Gastroesophageal sphincter (tissue), 2 donors: ENCODE data around the gene PCSK2.

Experiments
- EP300 ChIP-seq: sonication (generic); formaldehyde crosslinking; IDR thresholded peaks from one replicate; pipeline ENCODE4 v1.6.1; 2017; ENCODE audit warnings: antibody characterized with exemption, mild to moderate bottlenecking
- POLR2A ChIP-seq, 2 donors: fragments of 450-650 bp; IDR thresholded peaks; one replicate each; pipeline ENCODE4 v1.6.1; 2017; ENCODE audit warnings: antibody characterized with exemption in 2 of 2, mild to moderate bottlenecking in 2 of 2, moderate library complexity in 1 of 2
- POLR2AphosphoS5 ChIP-seq: sonication (generic); formaldehyde crosslinking; IDR thresholded peaks from one replicate; pipeline ENCODE4 v1.6.1; 2017; ENCODE audit warnings: antibody characterized with exemption

DNA sequence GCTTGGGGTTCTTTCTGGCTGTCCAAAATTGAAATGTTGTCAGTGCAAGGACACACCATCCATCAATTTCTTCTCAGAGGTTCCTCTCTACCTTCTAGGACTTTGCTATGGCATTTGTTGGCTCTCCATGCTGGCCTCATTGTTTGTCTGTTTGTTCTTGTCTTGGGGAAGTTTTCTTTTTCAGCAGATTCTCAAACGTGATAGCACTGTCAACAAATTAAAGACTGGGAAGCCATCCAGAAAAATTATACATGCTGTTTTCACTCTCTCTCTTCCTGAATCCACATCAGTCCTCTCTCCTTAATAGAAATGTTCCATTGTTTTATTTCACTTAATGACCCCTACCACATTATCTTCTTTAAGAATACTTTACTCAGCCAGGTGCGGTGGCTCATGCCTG is 130.4 kb downstream of the PCSK2 start:
- TF ChIP-seq POLR2AphosphoS5 (no peak), EP300 (no peak), POLR2A (IDR thresholded peaks at IDR 0.05) (no peak)
